ENCODE measurements around the gene ADAM30. TPM values are rescaled to one million over a fixed set of nuclear protein-coding genes. Genes with fewer than 3 reads are reported as not detected.

ADAM30 gene
- total and polyA plus RNA-seq, 2 of the 13 experiments (the other 11 are each of a cell fraction or from before 2014, with no cell fraction given), result not detected

DNA sequence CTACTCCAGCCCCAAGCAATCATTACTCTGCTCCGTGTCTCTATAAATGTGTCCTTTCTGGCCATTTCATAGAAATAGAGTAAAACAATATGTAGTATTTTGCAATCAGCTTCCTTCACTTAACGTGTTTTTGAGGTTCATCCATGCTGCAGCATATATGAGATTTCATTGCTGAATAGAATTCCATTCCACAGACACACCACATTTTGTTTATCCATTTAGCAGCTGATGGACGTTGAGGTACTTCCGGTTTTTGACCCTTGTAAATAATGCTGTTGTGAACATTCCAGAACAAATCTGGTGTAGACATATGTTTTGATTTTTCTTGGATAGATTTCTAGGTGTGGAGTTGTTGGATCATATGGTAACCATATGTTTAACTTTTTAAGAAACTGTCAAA is 30.7 kb downstream of the ADAM30 start:
- ATAC-seq (no peak), FAIRE-seq (no peak), DNase-seq (ENCODE audit: low spot score) (no peak)
- no peak overlapping the region for H3K27ac ChIP-seq (ENCODE audit: extremely low read length, insufficient read depth, low read length)
- H3K4me1 ChIP-seq (ENCODE audit: insufficient read depth, low read length), result no peaks in the 10 kb centered on the region
- WGBS (ENCODE audit: low lambda C conversion rate), result 3% methylated on average over 4 of the region's 4 CpGs
- no peaks in the 10 kb centered on the region for H3K79me2 ChIP-seq (ENCODE audit: insufficient read depth, low read length)
- intact Hi-C loops (cut with micrococcal nuclease; ENCODE audit: unreplicated experiment), result no loop called here
- H2AFZ ChIP-seq (ENCODE audit: low read length), result no peak overlapping the region
- H3K27me3 ChIP-seq (ENCODE audit: control insufficient read depth in 1 of 2, insufficient read depth in 2 of 2, low read length in 2 of 2), result peaks cover 0 to 3% of the 10 kb centered on the region in 2 experiments; a peak in 2 of 5 replicates
- H3K4me3 ChIP-seq (replicated peaks in 1 of 3; ENCODE audit: insufficient read depth in 1 of 3, low read depth in 2 of 3, low read length in 3 of 3), result no peak overlapping the region
- ChIA-PET CTCF (ENCODE audit: low intra/inter-chr PET ratio, low total read pairs) (no interaction called here), POLR2A (no interaction called here)
- TF ChIP-seq ARID2 (CRISPR knock-in tag; IDR thresholded peaks at IDR 0.05; ENCODE audit: borderline replicate concordance), result no peak
- no peak for TF ChIP-seq SRSF4 (IDR thresholded peaks at IDR 0.05; ENCODE audit: low read depth, low read length, poor library complexity, severe bottlenecking)
- TF ChIP-seq, protein P1, sequence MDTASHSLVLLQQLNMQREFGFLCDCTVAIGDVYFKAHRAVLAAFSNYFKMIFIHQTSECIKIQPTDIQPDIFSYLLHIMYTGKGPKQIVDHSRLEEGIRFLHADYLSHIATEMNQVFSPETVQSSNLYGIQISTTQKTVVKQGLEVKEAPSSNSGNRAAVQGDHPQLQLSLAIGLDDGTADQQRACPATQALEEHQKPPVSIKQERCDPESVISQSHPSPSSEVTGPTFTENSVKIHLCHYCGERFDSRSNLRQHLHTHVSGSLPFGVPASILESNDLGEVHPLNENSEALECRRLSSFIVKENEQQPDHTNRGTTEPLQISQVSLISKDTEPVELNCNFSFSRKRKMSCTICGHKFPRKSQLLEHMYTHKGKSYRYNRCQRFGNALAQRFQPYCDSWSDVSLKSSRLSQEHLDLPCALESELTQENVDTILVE (CRISPR knock-in tag; IDR thresholded peaks at IDR 0.05), result no peak
- no peak for TF ChIP-seq RNF2 (conservative IDR thresholded peaks at IDR 0.05; ENCODE audit: low read depth)
- TF ChIP-seq, protein P2, sequence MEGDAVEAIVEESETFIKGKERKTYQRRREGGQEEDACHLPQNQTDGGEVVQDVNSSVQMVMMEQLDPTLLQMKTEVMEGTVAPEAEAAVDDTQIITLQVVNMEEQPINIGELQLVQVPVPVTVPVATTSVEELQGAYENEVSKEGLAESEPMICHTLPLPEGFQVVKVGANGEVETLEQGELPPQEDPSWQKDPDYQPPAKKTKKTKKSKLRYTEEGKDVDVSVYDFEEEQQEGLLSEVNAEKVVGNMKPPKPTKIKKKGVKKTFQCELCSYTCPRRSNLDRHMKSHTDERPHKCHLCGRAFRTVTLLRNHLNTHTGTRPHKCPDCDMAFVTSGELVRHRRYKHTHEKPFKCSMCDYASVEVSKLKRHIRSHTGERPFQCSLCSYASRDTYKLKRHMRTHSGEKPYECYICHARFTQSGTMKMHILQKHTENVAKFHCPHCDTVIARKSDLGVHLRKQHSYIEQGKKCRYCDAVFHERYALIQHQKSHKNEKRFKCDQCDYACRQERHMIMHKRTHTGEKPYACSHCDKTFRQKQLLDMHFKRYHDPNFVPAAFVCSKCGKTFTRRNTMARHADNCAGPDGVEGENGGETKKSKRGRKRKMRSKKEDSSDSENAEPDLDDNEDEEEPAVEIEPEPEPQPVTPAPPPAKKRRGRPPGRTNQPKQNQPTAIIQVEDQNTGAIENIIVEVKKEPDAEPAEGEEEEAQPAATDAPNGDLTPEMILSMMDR (CRISPR knock-in tag; IDR thresholded peaks at IDR 0.05), result no peak
- TF ChIP-seq SOX5 (CRISPR knock-in tag; IDR thresholded peaks at IDR 0.05; ENCODE audit: borderline replicate concordance), result no peak
- no peak for TF ChIP-seq HNRNPH1 (optimal IDR thresholded peaks at IDR 0.05; ENCODE audit: low read depth, low read length)
- no peak for TF ChIP-seq THAP8 (CRISPR knock-in tag; IDR thresholded peaks at IDR 0.05; ENCODE audit: borderline replicate concordance)
- TF ChIP-seq NRL (CRISPR knock-in tag; IDR thresholded peaks at IDR 0.05; ENCODE audit: borderline replicate concordance), result no peak
- TF ChIP-seq, protein P3, sequence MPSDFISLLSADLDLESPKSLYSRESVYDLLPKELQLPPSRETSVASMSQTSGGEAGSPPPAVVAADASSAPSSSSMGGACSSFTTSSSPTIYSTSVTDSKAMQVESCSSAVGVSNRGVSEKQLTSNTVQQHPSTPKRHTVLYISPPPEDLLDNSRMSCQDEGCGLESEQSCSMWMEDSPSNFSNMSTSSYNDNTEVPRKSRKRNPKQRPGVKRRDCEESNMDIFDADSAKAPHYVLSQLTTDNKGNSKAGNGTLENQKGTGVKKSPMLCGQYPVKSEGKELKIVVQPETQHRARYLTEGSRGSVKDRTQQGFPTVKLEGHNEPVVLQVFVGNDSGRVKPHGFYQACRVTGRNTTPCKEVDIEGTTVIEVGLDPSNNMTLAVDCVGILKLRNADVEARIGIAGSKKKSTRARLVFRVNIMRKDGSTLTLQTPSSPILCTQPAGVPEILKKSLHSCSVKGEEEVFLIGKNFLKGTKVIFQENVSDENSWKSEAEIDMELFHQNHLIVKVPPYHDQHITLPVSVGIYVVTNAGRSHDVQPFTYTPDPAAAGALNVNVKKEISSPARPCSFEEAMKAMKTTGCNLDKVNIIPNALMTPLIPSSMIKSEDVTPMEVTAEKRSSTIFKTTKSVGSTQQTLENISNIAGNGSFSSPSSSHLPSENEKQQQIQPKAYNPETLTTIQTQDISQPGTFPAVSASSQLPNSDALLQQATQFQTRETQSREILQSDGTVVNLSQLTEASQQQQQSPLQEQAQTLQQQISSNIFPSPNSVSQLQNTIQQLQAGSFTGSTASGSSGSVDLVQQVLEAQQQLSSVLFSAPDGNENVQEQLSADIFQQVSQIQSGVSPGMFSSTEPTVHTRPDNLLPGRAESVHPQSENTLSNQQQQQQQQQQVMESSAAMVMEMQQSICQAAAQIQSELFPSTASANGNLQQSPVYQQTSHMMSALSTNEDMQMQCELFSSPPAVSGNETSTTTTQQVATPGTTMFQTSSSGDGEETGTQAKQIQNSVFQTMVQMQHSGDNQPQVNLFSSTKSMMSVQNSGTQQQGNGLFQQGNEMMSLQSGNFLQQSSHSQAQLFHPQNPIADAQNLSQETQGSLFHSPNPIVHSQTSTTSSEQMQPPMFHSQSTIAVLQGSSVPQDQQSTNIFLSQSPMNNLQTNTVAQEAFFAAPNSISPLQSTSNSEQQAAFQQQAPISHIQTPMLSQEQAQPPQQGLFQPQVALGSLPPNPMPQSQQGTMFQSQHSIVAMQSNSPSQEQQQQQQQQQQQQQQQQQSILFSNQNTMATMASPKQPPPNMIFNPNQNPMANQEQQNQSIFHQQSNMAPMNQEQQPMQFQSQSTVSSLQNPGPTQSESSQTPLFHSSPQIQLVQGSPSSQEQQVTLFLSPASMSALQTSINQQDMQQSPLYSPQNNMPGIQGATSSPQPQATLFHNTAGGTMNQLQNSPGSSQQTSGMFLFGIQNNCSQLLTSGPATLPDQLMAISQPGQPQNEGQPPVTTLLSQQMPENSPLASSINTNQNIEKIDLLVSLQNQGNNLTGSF (CRISPR knock-in tag; IDR thresholded peaks at IDR 0.05), result no peak
- TF ChIP-seq BCL6 (CRISPR knock-in tag; IDR thresholded peaks at IDR 0.05), result no peak
- no peak for TF ChIP-seq TAF1 (CRISPR knock-in tag; IDR thresholded peaks at IDR 0.05)
- no peak for TF ChIP-seq PHF21A (CRISPR knock-in tag; IDR thresholded peaks at IDR 0.05)
- TF ChIP-seq SMAD1 (CRISPR knock-in tag; IDR thresholded peaks at IDR 0.05; ENCODE audit: borderline replicate concordance, low read depth), result no peak
- TF ChIP-seq SP140L (CRISPR knock-in tag; IDR thresholded peaks at IDR 0.05; ENCODE audit: borderline replicate concordance), result no peak
- TF ChIP-seq RARA (CRISPR knock-in tag; IDR thresholded peaks at IDR 0.05), result no peak
- H4K20me1 ChIP-seq (ENCODE audit: insufficient read depth, low read length), result no peaks in the 10 kb centered on the region
- no peak overlapping the region for H3K4me2 ChIP-seq (ENCODE audit: low read depth, low read length)
- no peak overlapping the region for H3K9ac ChIP-seq (ENCODE audit: insufficient read depth, low read depth, low read length)
- no peaks in the 10 kb centered on the region for H3K36me3 ChIP-seq (replicated peaks in 1 of 2; ENCODE audit: control insufficient read depth in 1 of 2, insufficient read depth in 2 of 2, low read length in 2 of 2)
- in situ Hi-C loops (cut with HindIII; ENCODE audit: extremely low pct_ligation_motif_present, low pct_unique_long_range_greater_than_20kb), result loop anchor here (10.0 kb wide), 1 partner anchor 51 kb away; the partner anchor contains the start of gene REG4
- no peaks in the 10 kb centered on the region for H3K9me3 ChIP-seq (ENCODE audit: low read length)
- no TSS peak for BruUV-seq (replicated peaks)

Measured in HepG2 (cell line).